Measurements from ENCODE around the gene DACH1.

Gene DACH1

DNA sequence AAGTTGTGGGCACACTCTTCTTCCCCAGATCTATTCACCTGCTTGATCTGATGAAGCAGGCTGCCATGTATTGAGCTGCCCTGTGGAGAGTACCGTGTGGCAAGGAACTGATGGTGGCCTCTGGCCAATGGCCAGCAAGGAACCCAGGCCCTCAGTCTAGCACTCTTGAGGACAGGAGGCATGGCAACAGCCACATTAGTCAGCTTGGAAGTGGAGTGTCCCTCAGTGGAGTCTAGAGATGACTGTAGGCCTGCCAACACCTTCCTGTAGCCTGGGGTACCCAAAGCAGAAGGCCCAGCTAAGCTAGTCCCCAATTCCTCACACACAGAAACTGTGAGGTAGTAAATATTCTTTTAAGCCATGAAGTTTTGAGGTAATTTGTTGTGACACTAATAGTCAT is 412.5 kb downstream of the DACH1 start:
- no peak overlapping the region for H3K4me3 ChIP-seq (replicated peaks; ENCODE audit: insufficient read depth, low read length)
- H3K27ac ChIP-seq (replicated peaks) = no peak overlapping the region
- no peak for DNase-seq (ENCODE audit: low read depth in 1 of 2, low spot score in 1 of 2)
- no peaks in the 10 kb centered on the region for H3K27me3 ChIP-seq (ENCODE audit: insufficient read depth, poor library complexity, severe bottlenecking)
- no peak for TF ChIP-seq GABPA (IDR thresholded peaks at IDR 0.05; ENCODE audit: low read depth)
- no peak for TF ChIP-seq POLR2AphosphoS5 (IDR thresholded peaks at IDR 0.05; ENCODE audit: low read depth)
- TF ChIP-seq SPI1 (IDR thresholded peaks at IDR 0.05; ENCODE audit: borderline replicate concordance, low read depth) = no peak
- TF ChIP-seq, protein P1, sequence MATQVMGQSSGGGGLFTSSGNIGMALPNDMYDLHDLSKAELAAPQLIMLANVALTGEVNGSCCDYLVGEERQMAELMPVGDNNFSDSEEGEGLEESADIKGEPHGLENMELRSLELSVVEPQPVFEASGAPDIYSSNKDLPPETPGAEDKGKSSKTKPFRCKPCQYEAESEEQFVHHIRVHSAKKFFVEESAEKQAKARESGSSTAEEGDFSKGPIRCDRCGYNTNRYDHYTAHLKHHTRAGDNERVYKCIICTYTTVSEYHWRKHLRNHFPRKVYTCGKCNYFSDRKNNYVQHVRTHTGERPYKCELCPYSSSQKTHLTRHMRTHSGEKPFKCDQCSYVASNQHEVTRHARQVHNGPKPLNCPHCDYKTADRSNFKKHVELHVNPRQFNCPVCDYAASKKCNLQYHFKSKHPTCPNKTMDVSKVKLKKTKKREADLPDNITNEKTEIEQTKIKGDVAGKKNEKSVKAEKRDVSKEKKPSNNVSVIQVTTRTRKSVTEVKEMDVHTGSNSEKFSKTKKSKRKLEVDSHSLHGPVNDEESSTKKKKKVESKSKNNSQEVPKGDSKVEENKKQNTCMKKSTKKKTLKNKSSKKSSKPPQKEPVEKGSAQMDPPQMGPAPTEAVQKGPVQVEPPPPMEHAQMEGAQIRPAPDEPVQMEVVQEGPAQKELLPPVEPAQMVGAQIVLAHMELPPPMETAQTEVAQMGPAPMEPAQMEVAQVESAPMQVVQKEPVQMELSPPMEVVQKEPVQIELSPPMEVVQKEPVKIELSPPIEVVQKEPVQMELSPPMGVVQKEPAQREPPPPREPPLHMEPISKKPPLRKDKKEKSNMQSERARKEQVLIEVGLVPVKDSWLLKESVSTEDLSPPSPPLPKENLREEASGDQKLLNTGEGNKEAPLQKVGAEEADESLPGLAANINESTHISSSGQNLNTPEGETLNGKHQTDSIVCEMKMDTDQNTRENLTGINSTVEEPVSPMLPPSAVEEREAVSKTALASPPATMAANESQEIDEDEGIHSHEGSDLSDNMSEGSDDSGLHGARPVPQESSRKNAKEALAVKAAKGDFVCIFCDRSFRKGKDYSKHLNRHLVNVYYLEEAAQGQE (IDR thresholded peaks at IDR 0.05; ENCODE audit: insufficient replicate concordance, low read depth) = no peak
- TF ChIP-seq, protein P2, sequence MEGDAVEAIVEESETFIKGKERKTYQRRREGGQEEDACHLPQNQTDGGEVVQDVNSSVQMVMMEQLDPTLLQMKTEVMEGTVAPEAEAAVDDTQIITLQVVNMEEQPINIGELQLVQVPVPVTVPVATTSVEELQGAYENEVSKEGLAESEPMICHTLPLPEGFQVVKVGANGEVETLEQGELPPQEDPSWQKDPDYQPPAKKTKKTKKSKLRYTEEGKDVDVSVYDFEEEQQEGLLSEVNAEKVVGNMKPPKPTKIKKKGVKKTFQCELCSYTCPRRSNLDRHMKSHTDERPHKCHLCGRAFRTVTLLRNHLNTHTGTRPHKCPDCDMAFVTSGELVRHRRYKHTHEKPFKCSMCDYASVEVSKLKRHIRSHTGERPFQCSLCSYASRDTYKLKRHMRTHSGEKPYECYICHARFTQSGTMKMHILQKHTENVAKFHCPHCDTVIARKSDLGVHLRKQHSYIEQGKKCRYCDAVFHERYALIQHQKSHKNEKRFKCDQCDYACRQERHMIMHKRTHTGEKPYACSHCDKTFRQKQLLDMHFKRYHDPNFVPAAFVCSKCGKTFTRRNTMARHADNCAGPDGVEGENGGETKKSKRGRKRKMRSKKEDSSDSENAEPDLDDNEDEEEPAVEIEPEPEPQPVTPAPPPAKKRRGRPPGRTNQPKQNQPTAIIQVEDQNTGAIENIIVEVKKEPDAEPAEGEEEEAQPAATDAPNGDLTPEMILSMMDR (IDR thresholded peaks at IDR 0.05; ENCODE audit: insufficient read depth, low read length) = no peak

DNA sequence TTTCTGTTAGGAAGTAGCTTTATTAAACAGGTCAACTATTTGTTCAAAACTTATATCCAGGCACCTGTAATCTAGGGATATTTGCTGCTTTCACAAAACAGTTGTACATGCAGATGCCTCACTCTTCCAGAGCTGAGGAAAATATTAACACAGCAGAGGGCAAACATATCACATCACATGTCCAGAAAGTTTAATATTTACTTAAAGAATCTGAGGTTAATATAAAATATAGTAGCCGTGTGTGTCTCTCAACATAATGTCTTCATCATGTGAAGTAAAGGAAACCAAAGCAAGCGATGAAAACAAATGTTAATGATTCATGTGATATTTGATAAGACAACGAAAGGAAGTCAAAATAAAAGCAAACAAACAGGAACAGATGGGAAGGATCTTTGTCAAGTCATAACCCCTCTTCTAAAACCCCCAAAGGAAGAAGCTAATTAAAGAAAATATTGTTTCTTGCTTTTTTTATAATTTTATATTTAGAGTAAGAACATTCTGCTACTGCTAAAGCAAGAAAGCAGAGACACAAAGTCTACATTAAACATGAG is 418.8 kb downstream of the DACH1 start:
- no peak overlapping the region for H3K27ac ChIP-seq (replicated peaks)
- no peaks in the 10 kb centered on the region for H3K27me3 ChIP-seq (ENCODE audit: insufficient read depth, poor library complexity, severe bottlenecking)
- H3K4me3 ChIP-seq (replicated peaks; ENCODE audit: insufficient read depth, low read length) = no peak overlapping the region
- TF ChIP-seq GABPA (IDR thresholded peaks at IDR 0.05; ENCODE audit: low read depth) (no peak), POLR2AphosphoS5 (IDR thresholded peaks at IDR 0.05; ENCODE audit: low read depth) (no peak), SPI1 (IDR thresholded peaks at IDR 0.05; ENCODE audit: borderline replicate concordance, low read depth) (no peak)
- TF ChIP-seq, protein P1 (IDR thresholded peaks at IDR 0.05; ENCODE audit: insufficient replicate concordance, low read depth) = no peak
- TF ChIP-seq, protein P2 (IDR thresholded peaks at IDR 0.05; ENCODE audit: insufficient read depth, low read length) = no peak
- DNase-seq (ENCODE audit: low read depth in 1 of 2, low spot score in 1 of 2) = no peak

DNA sequence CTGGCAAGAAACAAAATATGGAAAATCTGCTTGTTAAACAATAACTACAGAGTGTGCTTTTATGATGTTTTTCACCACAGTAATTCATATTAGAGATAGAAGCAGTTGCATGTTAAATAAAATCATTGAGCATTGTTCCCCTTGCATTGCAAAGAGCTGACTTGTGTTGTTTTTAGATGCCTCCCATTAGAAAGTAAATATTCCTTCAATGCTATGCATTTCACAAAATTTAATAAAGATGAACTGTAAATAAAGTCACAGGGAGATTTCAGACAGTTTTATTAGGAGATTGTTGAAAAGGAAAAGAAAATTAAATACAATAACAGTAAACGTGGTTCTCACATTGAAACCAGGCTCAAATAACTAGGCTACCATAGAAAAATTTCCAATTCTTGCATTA is 429.3 kb downstream of the DACH1 start:
- TF ChIP-seq SPI1 (IDR thresholded peaks at IDR 0.05; ENCODE audit: borderline replicate concordance, low read depth) (no peak), POLR2AphosphoS5 (IDR thresholded peaks at IDR 0.05; ENCODE audit: low read depth) (no peak), GABPA (IDR thresholded peaks at IDR 0.05; ENCODE audit: low read depth) (no peak)
- TF ChIP-seq, protein P1 (IDR thresholded peaks at IDR 0.05; ENCODE audit: insufficient replicate concordance, low read depth) = no peak
- TF ChIP-seq, protein P2 (IDR thresholded peaks at IDR 0.05; ENCODE audit: insufficient read depth, low read length) = no peak
- DNase-seq (ENCODE audit: low read depth in 1 of 2, low spot score in 1 of 2) = no peak
- Histone ChIP-seq H3K27ac (replicated peaks) (no peak overlapping the region), H3K27me3 (ENCODE audit: insufficient read depth, poor library complexity, severe bottlenecking) (no peaks in the 10 kb centered on the region), H3K4me3 (replicated peaks; ENCODE audit: insufficient read depth, low read length) (no peak overlapping the region)
